Measurements from ENCODE around the gene IGLL5.
"Not testable (repeated sequence)": the region's sequence is repeated elsewhere in the genome, so short reads cannot be mapped to it uniquely, and the experiment has no call there.

Gene IGLL5

GRCh38 chr22:22900527-22901205 lies 13.1 kb downstream of the IGLL5 start:
- not testable (repeated sequence) for DNase-seq (ENCODE audit: low read depth)

DNA sequence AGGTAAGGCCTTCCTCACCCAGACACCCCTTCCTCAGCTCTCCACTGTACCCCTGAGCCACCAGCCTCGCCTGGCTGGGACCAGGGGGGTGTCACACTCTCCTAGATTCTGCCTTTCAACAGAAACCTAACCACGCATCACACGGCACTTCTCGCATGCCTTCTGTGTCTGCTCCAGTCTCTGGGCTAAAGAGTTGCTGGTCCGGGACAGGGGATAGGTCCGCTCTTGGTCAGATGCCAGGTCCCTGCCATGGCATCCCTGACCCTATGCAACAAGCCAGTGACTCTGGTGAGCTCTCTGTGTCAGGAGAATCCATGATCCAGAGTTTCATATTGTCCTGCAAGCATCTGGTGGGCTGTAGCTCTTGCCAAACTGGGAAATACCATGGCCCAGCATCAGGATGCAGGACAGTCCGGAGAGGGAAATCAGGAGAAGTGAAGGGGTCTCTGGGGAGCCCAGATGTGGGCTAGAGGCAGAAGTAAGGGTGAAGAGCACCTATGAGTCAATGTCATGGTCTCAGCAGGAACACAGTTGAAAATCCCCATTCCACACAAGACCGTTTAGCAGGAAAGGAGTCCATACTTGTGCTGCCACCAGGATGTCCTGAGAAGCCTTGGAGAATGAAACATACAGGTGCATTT lies 14.1 kb downstream of the IGLL5 start:
- DNase-seq (ENCODE audit: low read depth): no peak

- DNase-seq (ENCODE audit: low read depth): no peak
These were observed 14.8 kb downstream of the IGLL5 start for GRCh38 chr22:22902247-22903001.

- no peak for DNase-seq (ENCODE audit: low read depth)
These were observed 15.8 kb downstream of the IGLL5 start for GRCh38 chr22:22903355-22903777.

DNA sequence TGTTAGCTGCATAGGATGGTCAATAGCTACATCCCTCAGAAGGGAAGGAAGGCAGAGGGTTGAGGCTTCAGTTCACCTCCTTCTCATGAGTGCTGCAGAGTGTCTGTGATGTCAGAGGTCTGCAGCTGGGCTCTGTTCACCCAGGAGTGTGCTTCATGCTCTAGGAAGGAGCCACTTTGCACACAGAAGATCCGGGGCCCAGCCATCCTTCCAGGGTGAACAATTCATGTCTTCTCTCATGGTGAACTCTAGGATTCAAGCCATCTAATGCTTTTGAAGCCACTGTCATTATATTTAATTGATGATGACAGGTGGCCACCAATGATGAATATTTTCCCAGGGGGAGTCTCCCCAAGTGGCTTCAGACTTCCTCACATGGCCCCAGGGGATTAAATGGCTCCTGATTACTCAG lies 16.2 kb downstream of the IGLL5 start:
- DNase-seq (ENCODE audit: low read depth): not testable (repeated sequence)

DNA sequence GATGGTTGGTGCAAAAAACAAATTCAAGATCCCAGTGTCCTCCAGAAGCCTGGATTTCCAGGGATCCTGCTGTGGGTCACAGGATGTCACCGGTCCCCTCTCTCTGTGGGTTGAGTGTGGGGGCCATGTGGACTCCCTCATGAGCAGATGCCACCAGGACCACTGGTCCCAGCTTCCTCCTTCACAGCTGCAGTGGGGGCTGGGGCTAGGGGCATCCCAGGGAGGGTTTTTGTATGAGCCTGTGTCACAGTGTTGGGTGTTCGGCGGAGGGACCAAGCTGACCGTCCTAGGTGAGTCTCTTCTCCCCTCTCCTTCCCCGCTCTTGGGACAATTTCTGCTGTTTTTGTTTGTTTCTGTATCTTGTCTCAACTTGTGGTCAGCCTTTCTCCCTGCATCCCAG lies 17.1 kb downstream of the IGLL5 start:
- not testable (repeated sequence) for DNase-seq (ENCODE audit: low read depth)

DNA sequence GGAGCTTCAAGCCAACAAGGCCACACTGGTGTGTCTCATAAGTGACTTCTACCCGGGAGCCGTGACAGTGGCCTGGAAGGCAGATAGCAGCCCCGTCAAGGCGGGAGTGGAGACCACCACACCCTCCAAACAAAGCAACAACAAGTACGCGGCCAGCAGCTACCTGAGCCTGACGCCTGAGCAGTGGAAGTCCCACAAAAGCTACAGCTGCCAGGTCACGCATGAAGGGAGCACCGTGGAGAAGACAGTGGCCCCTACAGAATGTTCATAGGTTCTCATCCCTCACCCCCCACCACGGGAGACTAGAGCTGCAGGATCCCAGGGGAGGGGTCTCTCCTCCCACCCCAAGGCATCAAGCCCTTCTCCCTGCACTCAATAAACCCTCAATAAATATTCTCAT lies 18.8 kb downstream of the IGLL5 start:
- not testable (repeated sequence) for DNase-seq (ENCODE audit: low read depth)

- DNase-seq (ENCODE audit: low read depth): no peak
These were observed 19.4 kb downstream of the IGLL5 start for GRCh38 chr22:22906907-22907550.

GRCh38 chr22:22907551-22908494 lies 20.2 kb downstream of the IGLL5 start:
- DNase-seq (ENCODE audit: low read depth): no peak

DNA sequence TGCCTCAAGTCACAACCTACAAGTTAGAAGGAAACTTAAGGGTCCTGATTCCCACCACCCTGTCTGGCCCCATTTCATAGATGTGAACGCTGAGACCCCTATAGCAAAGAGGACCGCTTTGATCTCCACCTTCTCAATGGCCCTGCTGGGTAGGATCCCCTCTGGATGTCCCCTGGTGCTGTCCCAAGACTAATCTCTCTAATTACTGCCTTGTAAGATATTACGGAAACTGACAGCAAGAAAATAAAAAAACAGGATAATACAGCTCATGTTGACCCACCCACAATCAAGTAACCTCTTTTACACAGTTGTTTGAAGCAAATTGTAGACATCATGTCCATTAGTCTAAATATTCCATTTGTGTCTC lies 20.9 kb downstream of the IGLL5 start:
- DNase-seq (ENCODE audit: low read depth): no peak

GRCh38 chr22:22908941-22909604 lies 21.5 kb downstream of the IGLL5 start:
- DNase-seq (ENCODE audit: low read depth): no peak

DNA sequence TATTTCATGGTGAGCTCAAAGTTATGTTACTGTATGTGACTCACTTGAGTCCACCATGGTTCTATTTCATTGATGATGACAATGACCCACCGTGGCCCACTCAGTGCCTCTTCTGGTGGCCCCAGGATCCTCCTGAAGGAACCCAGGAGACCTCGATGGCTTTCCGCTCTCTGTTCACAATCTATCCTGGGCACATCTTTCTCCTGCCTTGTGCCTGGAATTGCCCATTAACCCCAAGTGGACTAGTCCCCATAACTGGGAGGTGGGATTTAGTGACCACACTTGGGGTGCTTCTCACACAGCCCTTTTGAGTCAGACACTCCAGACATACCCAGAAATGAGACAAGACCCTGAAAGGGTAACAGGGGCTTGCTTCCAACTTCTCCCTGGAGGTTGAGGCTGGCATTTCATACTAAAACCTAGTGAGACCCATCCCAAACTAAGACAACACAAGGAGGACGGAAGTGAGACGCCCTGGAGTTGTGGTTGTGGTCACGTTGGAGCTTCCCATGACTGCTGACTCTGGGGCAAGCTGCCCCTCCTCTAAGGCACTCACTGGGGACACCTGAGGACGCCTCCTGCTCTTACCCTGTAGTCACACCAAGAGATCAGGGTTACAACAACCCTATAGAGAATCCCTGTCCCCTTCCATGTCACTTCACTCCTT lies 22.1 kb downstream of the IGLL5 start:
- DNase-seq (ENCODE audit: low read depth): no peak

GRCh38 chr22:22910272-22911240 lies 22.9 kb downstream of the IGLL5 start:
- no peak for DNase-seq (ENCODE audit: low read depth)

GRCh38 chr22:22911327-22912134 lies 23.9 kb downstream of the IGLL5 start:
- DNase-seq (ENCODE audit: low read depth): no peak

DNA sequence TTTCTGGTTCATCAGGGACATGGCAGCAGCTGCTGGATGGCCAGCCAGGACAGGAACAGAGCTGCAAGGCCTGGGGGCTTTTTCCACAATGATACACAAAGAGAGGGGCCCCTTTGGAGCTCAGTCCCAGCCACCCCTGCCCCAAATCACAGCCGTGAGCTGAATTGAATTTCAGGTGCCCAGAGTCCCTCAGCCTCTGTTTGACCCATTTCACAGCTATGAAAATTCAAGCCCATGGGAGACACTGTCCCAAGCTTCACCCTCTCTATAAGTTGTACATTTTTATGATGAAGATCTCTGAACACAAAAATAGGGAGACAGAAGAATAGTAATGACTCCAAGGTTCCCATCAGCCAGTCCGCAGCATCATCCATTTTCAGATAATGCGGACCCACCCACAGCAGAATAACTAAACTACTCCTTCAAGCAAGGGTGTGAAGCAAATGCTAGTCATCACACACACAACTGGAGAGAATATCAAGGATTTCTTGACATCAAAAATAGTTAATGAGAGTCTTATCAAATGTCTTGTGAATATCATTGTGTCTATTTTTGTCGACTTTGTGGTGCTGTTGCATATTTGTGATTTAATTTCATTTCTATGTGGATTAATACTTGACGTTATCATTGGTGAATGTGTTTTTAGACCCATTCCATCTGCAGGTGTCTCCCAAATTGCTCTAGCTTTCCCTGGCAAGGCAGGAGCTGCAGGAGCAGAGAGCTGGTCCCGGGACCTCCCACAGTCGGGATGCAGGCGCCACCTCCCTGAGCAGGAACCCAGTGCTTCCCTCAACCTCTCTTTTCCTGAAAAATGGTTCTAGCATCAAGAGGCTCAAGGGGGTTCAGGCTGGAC lies 24.7 kb downstream of the IGLL5 start:
- DNase-seq (ENCODE audit: low read depth): no peak

- no peak for DNase-seq (ENCODE audit: low read depth)
These were observed 25.3 kb downstream of the IGLL5 start for GRCh38 chr22:22912988-22913253.

GRCh38 chr22:22913989-22914388 lies 26.4 kb downstream of the IGLL5 start:
- no peak for DNase-seq (ENCODE audit: low read depth)
